DMS53 (cell line): ENCODE results near the gene MEGF6.

Experiments used
- DNase-seq: peaks from one replicate; lab custom pipeline; 2025; lab: John Stamatoyannopoulos, UW

Gene MEGF6

DNA sequence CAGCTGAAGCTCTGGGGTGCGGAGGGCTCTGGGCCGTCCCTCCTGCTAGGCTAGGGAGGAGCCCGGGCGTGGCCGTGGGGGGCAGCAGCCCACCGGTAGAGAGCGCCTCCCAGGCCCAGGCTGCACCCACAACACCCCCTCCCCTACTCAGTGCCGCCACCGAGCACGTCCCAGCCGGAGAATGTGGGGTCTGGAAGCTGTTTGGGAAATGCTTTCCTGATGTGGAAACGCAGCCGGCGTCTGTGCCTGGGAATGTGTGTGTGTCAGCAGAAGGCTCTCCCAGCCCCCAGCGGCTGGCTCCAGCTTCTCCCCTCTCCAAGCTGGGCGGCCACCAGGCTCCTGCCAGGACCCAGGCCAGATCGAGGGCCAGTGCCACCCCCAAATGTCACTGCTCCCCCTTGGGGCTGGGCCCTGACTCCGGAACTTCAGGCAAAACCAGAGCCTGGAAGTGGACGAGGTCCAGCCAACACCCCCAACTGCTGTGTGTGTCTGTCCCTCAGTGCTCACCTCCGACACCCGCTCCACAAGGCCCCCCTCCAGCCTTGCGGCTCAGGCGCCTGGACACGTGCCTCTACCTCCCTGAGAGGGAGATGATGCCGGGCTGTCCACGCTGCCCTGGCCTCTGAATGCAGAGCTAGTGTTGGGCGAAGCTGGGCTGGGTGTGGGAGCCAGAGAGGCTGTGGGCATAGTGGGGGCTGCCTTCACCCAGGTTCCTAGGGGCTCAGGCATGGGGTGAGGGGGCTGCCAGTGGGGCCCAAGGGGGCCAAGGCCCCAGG is 74.7 kb downstream of the MEGF6 start:
- no peak for DNase-seq

DNA sequence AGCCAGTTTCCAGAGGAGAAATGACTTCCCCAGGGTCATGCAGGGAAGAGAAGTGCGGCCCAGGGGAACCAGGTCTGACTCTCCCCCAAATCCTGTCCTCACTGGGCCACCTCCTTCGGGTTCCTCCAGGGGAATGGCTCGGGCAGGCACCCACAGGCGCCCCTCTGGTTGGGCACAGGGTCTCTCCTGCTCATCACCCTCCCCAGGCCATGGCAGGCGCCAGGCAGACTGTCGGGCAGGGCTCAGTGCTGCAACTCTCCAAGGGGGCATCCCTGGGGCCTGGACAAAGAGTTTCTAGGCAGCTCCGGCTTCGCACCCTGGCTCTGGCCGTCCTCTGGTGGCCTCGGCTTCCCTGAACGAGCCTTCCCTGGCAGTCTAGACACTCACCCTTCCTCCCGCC is 75.6 kb downstream of the MEGF6 start:
- DNase-seq, result no peak

DNA sequence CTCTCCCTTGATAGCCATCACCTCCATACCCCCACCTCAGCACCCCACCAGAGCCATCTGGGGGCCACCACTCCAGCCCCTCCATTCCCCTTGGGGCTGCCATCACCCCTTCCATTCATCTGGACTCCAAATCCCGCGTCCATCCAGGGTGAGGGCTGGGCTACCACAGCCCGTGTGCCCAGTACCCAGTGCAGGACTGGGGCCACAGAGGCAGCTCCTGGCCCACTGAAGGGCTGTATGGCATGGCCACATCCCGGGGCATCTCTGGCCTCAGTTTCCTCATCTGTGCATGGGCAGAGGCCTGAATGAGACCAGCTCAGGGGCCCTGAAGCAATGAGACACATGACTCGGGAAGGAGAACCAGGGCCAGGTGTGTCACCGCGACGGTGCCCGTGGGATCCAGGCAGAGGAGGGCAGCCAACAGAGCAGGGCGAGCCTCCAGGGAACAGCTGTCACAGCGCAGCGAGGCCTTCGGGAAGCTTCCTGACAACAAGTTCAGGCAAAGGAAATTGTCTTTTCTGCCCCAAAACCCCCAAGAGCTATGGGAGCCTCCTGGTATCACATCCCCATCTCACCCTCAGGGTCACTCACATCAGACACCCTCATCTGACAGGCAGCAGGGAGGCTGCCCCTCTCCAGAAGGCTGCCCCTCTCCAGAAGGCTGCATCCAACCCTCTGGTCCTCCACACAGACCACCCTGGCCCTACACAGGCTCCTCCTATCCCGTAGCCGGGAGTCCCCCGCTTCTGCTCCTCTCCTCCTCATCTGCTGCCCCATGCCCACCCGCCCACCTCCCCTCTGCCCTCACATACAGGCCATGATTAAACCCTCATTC is 76.3 kb downstream of the MEGF6 start:
- peak; percentile 37 for DNase-seq

DNA sequence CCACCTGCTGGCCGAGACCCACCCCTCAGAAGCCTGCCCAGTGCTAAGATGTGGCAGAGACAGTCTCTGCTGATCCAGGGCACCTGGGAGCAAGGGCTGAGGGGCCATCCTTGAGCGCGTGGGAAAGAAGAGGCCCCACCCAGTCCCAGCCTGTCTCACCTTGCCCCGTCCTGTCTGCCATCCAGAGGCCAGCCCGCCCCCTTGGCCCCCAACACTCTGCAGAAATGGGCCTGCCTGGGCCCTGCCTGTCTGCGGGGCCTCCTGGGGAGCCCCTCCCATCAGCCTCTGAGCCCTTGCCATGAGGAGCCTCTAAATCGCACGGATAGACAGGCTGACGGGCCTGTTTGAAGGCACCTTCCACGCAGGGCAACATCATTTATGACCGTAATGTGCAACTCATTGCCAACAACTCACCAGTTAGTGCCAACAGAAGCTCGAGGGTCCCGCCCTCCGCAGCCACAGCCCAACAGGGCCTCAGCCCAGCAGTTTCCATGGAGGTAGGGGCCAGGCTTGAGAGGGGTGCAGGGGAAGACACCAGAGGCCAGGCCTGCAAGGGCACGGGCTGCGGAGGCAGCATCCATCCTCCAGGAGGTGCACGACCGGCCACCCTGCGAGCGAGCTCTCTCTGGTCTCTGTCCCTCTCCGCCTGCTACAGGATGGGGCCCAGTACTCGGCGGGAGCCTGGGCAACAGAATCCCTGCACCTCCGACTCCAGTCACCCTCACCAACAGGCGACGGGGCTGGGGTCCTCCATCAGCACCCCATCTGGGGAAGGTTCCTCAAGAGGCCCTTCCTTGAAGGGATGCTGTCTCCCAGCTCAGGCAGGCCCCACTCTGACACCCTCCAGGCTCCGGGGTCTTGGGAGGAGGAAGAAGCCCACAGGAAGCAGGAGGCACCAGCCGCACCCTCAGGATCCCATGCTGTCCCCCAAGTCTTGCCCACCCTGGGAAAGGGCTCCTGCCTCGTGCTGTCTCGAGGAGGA is 78.0 kb downstream of the MEGF6 start:
- DNase-seq, result peak; percentile 41

DNA sequence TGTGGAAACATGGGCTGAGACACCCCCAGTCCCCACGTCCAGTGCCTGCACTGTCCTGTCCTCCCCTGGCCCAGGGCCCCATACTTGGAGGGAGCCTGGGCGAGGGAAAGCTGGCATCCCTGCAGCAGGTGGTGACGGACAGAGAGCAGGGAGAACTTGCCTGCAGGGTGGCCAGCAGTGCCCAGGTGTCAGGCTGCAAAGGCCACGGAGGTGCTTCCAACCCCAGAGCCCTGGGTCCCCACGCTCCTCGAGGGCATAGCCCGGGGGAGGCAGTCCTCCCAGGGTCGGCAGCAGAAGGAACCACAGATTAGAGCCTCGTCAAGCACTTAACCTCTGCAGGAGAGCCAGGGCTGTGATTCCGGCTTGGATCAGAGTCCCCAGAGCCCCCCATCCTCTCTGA is 79.4 kb downstream of the MEGF6 start:
- peak; percentile 37 for DNase-seq

DNA sequence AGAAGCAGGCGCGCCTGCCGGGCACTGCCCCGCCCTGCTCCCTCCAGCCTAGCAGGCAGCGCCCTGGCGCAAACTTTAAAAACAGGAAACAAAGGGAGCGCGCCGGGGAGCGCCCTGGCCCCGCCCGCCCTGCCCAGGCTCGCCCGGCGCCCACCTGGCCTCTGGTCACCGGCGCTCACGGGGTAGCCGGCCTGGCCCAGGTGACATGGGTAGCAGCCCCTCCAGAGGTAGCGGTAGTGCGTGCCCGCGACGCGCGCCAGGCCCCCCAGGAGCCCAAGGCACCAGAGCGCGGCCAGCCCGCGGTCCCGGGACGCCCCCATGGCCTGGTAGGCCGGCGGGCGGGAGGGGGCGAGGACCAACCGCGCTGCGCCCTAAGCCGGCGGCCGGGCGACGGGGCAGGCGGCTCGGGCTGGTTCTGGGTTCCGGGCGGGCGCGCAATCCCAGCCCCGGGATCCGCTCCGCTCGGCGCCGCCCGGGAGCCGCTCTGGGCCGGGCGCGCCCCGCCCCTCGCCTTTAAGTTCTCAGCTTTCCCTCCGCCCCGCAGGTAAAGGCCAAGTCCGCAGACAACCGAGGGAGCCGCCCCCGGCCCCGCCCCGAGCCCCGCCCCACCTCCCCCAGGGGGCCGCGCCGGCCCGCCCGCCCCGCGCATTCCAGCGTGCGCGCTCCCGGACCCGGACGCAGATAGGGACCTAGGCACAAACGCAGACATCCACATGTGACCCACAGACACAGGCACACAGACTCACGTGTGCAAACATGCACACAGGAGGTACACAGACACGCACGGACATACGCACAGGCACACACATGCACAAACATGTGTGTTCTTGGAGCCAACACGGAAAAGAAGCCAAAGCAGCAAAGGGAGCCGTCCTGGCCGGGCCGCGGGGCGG is 80.1 kb downstream of the MEGF6 start:
- DNase-seq, result peak; percentile 85

DNA sequence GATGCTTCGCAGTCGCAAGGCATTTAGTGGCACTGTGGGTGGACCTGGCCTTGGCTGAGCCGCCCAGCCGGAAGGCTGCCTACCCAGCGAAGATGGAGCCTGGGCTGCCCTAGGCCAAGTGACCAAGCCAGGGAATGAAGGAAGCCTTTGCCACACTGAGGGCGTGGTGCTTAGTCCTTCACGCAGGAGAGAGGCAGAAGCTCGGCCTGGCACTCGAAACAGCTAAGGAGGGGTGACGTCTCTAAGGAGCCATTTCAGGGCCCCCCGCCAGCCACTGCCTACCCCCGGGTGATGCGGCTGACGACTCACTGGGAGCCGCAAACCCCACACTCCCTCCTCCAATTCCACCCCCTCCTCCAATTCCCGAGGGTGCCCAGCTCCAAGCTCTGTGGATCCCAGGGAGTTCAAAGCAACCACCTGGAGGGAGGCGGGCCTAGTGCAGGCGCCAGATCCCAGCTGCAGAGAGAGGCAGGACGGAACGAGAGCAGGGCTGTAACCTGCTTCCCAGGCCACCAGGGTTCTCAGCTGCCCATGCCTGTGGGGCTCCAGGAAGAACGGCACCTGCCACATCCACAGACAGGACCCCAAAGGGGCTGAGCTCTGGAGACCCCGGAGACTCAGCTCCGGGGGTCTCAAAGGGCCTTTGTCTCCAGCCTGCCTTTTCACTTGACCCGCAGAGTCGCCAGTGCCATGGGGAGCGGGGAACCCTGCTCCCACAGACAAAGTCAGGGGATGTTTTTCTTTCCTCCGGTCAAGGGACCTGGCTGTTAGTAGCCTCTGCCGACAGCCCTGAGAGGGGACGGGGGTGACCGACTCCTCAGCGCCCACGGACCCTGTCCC is 81.0 kb downstream of the MEGF6 start:
- peak; percentile 69 for DNase-seq

DNA sequence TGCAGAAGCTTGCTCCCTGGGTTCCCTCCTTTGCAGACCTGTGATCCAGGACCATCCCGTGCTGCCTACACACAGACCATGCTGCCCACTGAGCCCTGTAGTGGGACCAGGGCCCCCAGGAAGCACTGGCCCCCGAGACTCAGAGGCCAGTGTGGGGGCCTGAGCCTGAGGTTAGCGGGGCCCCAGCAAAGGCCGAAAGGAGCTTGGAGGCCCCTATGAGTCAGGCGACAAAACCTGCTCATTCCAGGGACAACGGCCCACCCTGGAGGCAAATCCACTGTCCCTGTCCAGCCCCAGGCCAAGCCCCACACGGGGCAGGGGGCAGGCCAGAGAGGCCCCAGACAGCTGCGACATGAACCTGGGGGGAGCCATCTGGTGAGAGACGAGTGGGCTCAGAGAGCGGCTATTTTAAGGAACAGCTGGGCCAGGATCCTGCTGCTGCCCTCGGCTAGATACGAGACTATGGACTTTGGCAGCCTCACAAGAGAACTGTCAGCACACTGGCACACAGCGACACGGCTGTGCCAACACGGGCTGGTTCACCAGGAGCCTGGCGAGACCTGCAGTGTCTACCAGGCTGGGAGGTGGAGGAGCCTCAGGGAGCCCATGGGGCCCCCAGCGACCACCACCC is 82.1 kb downstream of the MEGF6 start:
- DNase-seq, result no peak

DNA sequence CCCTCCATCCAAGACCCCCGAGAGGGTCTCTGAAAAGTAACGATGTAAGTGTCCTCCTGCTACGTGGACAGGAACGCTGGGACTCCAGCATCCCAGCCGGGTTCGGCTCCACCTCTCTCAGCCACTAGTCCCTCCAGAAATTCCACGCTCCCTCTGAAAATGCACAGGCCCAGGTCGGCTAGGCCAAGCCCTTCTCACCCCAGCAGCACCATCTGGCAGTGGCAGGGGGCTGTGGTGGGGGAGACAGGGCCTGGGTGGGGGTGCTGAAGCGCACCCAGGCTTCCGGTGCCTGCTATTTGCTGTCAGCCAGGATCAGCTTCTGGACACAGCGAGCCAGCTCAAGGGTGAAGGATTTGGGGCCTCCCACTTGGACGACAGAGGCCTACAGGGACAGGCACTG is 83.5 kb downstream of the MEGF6 start:
- DNase-seq, result no peak

DNA sequence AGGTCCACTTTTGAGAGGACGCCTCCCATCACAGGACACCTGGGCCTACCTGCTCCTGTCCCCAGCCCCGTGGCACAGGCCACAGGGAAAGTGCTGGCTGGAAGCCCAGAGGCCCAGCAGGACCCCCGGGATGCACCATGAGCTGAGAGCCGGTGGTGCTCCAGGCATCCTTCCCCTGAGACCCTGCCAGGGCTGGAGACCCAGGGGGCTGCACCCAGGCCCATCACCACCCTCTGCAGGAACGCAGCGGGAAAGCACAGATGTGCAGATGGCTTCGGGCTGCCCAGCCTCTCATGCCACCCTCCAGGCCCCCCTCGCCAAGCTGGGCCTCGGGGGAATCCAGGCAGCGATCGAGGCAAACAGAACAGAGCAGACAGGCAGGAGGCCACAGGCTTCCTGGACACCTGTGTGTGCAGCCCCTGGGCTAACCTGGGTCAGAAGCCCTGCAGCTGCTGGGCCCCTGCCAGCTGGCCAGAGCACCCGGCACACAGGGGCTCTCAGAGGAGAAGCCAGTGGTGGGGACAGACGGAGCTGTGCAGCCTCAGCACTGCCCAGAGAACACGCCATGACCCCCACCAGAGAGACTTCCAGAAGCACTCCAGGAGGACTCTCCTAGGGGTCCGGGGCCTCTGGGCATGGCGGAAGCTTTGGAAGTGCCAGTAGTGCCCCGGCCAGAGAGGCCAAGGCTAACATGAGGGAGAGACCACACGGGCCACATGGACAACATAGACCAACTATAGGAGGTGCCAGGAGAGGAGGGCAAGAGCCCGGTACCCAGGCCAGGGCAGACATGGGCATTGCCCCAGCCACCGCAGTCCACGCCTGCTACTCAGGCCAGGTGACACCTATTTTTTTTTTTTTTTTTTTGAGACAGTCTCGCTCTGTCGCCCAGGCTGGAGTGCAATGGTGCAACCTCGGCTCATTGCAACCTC is 85.5 kb downstream of the MEGF6 start:
- no peak for DNase-seq

DNA sequence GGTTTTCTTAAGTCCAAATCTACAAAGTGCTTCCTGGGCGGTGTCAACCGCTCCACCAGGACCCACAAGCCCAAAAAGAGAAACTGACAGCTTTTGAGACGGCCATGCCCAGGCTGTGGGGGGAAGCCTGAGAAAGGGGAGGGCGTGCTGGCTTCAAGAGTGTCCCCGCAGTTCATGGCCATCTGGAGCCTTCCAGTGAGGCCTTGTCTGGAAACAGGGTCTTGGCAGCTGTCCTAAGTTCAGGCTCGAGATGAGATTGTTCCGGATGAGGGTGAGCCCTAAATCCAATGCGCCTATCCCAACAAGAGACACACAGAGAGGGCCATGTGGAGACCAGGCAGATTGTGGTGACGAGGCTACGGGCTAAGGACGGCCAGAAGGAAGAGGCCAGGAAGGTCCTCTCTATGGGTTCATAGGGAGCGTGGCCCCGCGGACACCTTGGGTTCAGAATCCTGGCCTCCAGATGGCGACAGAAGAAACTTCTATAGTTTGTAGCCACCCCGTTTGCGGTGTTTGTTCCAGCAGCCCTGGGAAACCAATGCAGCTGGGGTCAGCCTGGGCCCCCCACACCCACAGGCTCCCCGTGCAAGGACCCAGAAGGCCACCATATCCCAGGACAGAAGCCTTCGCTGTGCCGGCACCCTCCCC is 86.6 kb downstream of the MEGF6 start:
- no peak for DNase-seq

DNA sequence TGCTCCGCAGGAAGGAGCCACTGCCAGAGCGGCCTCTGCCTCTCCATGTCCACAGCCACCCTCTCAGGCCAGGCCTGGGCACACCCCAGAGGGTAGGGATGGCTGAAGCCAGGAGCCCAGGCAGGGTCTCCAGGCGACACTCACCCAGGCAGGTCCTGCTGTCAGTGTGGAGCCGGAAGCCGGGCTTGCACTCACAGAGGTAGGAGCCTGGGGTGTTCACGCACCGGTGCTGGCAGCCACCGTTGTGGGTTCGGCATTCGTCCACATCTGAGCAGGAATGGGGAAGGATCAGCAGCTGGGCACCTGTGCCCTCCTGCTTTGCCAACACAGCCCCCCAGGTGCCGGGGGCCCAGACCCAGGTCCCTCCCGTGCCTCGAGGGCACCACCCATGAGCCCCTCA is 87.3 kb downstream of the MEGF6 start:
- no peak for DNase-seq

DNA sequence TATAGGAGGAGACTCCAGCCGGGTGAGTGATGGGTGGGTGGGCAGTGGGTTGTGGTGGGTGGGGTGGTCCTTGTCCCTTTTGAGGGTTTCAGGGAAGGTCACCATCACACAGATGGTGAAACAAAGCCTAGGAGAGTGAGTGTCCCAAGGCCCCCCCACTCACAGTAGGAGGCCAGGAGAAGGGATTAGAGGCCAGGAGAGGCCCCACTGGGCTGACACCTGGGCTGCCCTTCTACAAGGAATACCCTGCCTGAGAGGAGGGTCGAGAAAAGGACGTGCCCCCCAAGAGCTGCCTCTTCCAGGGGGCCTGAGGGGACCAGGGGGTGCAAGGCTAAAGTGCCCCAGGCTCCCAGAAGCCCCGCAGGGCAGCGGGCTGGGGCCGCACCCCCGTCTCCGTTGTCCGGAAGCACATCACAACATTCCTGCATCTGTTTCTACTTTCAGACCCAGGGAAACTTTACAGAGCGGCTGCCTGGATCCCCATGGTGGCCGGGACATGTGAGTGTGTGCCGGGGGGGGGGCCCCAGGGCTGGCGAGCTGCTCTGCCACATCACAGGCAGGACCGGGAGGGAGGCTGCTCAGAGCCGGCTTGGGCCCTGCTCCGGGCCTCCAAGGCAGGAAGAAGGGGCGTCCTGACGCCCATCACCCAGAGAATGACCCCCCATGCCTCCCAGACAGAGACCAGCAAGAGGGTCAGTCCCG is 88.6 kb downstream of the MEGF6 start:
- DNase-seq, result no peak

DNA sequence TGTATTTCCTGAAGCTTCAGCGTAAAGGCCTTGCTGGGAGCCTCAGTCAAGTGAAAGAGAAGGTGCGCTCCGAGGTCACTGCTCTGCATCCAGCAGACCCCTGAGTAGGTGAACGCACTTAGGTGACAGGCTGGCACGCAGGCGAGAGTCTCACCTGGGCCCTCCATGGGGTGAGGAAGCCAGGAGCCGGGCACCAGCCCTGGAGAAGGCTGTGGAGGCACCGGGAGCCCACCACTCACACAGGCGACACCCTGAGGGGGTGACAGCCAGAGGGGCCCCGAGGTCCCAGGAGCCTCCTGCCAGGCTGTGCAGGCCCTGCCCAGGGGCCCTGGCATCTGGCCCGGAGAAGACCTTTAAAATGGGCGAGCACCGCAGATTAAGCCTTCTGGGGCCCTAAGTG is 89.2 kb downstream of the MEGF6 start:
- DNase-seq, result no peak

DNA sequence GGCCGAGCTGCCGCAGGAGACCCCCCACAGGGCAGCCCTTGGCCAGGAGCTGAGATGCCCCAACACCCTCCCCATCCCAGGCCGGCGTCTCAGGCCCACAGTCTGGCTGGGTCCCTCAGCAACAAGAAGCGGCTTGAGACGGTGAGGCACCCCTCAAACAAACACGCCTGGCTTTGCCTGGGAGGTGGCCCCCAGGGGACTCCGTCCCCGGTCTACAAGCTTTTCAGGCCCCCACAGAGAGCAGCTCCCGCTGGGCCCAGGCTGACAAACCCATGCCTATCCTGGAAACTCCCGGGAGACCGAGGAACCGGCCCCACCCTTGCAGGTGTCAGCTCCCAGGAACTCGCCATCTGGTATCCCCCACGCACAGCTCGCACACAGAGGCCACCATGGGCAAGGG is 89.9 kb downstream of the MEGF6 start:
- DNase-seq, result no peak

DNA sequence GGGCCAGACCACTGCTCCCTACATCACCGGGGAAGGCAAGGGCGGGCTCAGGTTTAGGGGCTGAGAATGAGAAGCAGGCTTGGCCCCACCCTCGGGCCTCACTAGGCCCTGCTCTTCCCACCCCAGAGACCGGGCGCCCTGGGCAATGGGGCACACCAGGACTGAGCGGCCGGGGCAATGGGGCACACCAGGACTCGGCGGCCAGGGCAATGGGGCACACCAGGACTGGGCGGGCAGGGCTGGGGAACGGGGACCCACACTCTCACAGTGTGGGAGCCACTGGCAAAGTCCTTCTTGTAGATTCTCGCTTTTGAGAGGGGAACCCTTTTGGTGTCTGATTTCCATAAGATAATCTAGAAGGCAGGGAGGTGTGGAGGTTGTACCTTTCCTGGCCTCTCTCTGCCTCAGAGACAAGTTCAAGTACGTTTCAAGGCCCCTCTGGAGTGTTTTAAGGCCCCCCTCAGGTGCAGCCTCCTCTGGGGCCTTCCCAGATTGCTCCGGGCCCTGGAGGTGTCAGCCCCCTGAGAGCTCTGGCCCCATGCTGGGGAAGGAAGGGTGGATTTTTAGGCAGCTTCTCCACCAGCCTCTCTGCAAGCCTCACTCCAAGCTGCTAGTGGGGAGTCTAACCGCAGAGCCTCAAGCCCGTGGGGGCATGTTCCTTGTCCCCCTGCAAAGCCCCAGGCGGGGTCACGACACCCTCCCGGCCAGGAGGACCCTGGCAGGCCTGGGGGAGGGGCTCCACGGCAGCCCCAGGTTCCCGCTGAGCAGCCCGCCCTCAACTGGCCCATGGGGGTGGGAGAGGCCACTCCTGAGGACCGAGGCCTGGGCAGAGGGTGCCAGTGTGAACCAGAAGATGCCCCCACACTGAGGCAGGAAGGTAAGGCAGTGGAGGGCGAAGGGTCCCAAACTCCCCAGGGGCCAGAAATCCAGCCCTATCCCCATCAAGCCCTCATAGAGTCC is 90.6 kb downstream of the MEGF6 start:
- no peak for DNase-seq
